ENCODE measurements around the gene RFT1.

DNA sequence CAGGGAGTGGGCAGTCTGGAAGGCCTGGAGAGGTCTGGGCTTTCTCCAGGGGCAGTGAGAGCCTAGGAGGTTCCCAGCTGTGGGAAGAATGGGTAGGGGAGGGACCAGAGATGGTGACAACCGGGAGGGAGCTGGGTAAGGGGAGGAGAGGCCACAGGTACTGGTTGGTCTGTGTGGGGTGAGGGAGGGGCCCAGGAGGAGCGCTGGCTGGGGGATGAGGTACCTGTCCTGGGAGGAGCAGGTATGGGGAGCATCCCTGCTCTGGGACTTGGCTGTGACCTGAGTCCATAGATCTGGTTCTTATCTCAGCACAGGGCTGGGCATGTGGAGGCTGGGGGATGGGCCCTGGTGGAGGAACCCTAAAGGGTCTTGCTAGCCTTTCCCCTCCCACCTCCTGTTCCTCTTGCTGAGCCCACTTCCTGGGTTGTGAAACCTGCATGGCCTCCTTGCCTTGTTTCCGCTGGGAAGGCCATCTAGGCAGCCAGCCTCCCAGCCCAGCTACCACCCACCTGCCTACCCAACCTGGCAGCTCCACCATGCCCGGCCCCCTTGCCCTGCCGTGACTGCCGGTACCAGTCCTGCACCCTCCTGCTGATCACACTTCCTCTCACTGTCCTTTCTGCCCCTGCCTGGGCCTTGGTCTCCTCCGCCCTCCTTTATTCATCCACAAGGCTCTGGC is 41.7 kb upstream of the RFT1 start:
- TF ChIP-seq, protein P1, sequence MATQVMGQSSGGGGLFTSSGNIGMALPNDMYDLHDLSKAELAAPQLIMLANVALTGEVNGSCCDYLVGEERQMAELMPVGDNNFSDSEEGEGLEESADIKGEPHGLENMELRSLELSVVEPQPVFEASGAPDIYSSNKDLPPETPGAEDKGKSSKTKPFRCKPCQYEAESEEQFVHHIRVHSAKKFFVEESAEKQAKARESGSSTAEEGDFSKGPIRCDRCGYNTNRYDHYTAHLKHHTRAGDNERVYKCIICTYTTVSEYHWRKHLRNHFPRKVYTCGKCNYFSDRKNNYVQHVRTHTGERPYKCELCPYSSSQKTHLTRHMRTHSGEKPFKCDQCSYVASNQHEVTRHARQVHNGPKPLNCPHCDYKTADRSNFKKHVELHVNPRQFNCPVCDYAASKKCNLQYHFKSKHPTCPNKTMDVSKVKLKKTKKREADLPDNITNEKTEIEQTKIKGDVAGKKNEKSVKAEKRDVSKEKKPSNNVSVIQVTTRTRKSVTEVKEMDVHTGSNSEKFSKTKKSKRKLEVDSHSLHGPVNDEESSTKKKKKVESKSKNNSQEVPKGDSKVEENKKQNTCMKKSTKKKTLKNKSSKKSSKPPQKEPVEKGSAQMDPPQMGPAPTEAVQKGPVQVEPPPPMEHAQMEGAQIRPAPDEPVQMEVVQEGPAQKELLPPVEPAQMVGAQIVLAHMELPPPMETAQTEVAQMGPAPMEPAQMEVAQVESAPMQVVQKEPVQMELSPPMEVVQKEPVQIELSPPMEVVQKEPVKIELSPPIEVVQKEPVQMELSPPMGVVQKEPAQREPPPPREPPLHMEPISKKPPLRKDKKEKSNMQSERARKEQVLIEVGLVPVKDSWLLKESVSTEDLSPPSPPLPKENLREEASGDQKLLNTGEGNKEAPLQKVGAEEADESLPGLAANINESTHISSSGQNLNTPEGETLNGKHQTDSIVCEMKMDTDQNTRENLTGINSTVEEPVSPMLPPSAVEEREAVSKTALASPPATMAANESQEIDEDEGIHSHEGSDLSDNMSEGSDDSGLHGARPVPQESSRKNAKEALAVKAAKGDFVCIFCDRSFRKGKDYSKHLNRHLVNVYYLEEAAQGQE (tag by site-specific recombination; IDR thresholded peaks at IDR 0.05), result no peak
- TF ChIP-seq, protein P2, sequence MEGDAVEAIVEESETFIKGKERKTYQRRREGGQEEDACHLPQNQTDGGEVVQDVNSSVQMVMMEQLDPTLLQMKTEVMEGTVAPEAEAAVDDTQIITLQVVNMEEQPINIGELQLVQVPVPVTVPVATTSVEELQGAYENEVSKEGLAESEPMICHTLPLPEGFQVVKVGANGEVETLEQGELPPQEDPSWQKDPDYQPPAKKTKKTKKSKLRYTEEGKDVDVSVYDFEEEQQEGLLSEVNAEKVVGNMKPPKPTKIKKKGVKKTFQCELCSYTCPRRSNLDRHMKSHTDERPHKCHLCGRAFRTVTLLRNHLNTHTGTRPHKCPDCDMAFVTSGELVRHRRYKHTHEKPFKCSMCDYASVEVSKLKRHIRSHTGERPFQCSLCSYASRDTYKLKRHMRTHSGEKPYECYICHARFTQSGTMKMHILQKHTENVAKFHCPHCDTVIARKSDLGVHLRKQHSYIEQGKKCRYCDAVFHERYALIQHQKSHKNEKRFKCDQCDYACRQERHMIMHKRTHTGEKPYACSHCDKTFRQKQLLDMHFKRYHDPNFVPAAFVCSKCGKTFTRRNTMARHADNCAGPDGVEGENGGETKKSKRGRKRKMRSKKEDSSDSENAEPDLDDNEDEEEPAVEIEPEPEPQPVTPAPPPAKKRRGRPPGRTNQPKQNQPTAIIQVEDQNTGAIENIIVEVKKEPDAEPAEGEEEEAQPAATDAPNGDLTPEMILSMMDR (tag by site-specific recombination; IDR thresholded peaks at IDR 0.05), result no peak
- no peak for TF ChIP-seq ZNF558 (tag by site-specific recombination; IDR thresholded peaks at IDR 0.05)
- no peak for TF ChIP-seq HOXA7 (CRISPR knock-in tag; IDR thresholded peaks at IDR 0.05; ENCODE audit: borderline replicate concordance)
- TF ChIP-seq ZNF112 (tag by site-specific recombination; IDR thresholded peaks at IDR 0.05), result no peak
- TF ChIP-seq ZFP41 (tag by site-specific recombination; IDR thresholded peaks at IDR 0.05; ENCODE audit: borderline replicate concordance), result no peak
- no peak for TF ChIP-seq KLF9 (tag by site-specific recombination; IDR thresholded peaks at IDR 0.05; ENCODE audit: low read depth)
- TF ChIP-seq, protein P3, sequence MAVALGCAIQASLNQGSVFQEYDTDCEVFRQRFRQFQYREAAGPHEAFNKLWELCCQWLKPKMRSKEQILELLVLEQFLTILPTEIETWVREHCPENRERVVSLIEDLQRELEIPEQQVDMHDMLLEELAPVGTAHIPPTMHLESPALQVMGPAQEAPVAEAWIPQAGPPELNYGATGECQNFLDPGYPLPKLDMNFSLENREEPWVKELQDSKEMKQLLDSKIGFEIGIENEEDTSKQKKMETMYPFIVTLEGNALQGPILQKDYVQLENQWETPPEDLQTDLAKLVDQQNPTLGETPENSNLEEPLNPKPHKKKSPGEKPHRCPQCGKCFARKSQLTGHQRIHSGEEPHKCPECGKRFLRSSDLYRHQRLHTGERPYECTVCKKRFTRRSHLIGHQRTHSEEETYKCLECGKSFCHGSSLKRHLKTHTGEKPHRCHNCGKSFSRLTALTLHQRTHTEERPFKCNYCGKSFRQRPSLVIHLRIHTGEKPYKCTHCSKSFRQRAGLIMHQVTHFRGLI (tag by site-specific recombination; IDR thresholded peaks at IDR 0.05), result no peak
